Endodermal cell (in vitro differentiated cells): ENCODE measurements around the gene CTSD. TPM values are rescaled to one million over a fixed set of nuclear protein-coding genes. Genes with fewer than 3 reads are reported as not detected.

Experiments used
- DNase-seq: peaks from one replicate; pipeline ENCODE4 v3.0.0-alpha.2; 2017
- H3K27ac ChIP-seq: 2 replicates; pipeline ENCODE4 v1.5.1; 2013; ENCODE audit warnings: mild to moderate bottlenecking, low read depth, low read length, moderate library complexity
- H3K27me3 ChIP-seq: 2 replicates; pipeline ENCODE4 v1.6.1; 2013; ENCODE audit warnings: mild to moderate bottlenecking, low read length, moderate library complexity; ENCODE audit not compliant: insufficient read depth, control insufficient read depth, poor library complexity, severe bottlenecking
- H3K36me3 ChIP-seq: 2 replicates; pipeline ENCODE4 v1.7.0; 2013; ENCODE audit warnings: mild to moderate bottlenecking, low read length, moderate library complexity; ENCODE audit not compliant: control insufficient read depth, insufficient read depth
- H3K4me1 ChIP-seq: one replicate; pipeline ENCODE4 v1.7.0; 2013; ENCODE audit warnings: low read length; ENCODE audit not compliant: control insufficient read depth, insufficient read depth
- H3K4me3 ChIP-seq: 2 replicates; pipeline ENCODE4 v1.5.1; 2013; ENCODE audit warnings: mild to moderate bottlenecking, low read length, moderate library complexity
- H3K9ac ChIP-seq: 2 replicates; pipeline ENCODE4 v1.6.1; 2013; ENCODE audit warnings: mild to moderate bottlenecking, low read length, moderate library complexity; ENCODE audit not compliant: poor library complexity, severe bottlenecking; ENCODE audit errors: extremely low read depth
- H3K9me3 ChIP-seq: 2 replicates; pipeline ENCODE4 v1.6.1; 2013; ENCODE audit warnings: mild to moderate bottlenecking, low read length, moderate library complexity; ENCODE audit not compliant: control insufficient read depth
- H3K27ac Mint-ChIP-seq: 2 replicates; pipeline ENCODE4 v1.8.0; 2020; ENCODE audit warnings: mixed read lengths
- H3K27me3 Mint-ChIP-seq: 2 replicates; pipeline ENCODE4 v1.8.0; 2021; ENCODE audit warnings: mild to moderate bottlenecking, mixed read lengths; ENCODE audit not compliant: insufficient read depth
- H3K36me3 Mint-ChIP-seq: 2 replicates; pipeline ENCODE4 v1.8.0; 2020; ENCODE audit warnings: low read depth, mixed read lengths
- H3K4me1 Mint-ChIP-seq: 2 replicates; pipeline ENCODE4 v1.8.0; 2020; ENCODE audit warnings: mixed read lengths
- H3K4me3 Mint-ChIP-seq: 2 replicates; pipeline ENCODE4 v1.8.0; 2020; ENCODE audit warnings: mild to moderate bottlenecking, moderate library complexity, mixed read lengths
- H3K9me3 Mint-ChIP-seq: 2 replicates; pipeline ENCODE4 v1.8.0; 2020; ENCODE audit warnings: mild to moderate bottlenecking, mixed read lengths
- CTCF ChIP-seq: fragments of 200-600 bp; sonication (generic); conservative IDR thresholded peaks from 2 replicates; pipeline ENCODE4 v1.5.0; 2021; ENCODE audit warnings: antibody characterized with exemption, mild to moderate bottlenecking
- WGBS, 2 experiments: methylation state at CpG; one replicate each; pipeline versions ENCODE4 v1.1.5 to v1.1.7; 2013; ENCODE audit warnings: missing lambda C conversion rate in 2 of 2, mixed read lengths in 1 of 2; ENCODE audit not compliant: insufficient coverage in 1 of 2, insufficient read length in 1 of 2; 5-methylcytosine and 5-hydroxymethylcytosine counted together
- total RNA-seq, 2 donors: library from RNA; stranded (reverse); fragmentation: NEBNext Ultra II Directional in 1 of 2; extraction: Animal tissue kit (Norgen Biotek cat#: 25700) in 1 of 2; gene quantifications; 2 replicates in 1 of 2; 3 replicates in 1 of 2; pipeline ENCODE4 v1.2.1, GENCODE V29; 2021

Gene CTSD
- total RNA-seq, 2 donors from 2014 or later, result 185 to 208 TPM

GRCh38 chr11:1706634-1707400, 56.9 kb downstream of the CTSD start:
- Histone ChIP-seq H3K4me3 (no peak overlapping the region), H3K9ac (no peak overlapping the region), H3K4me1 (no peaks in the 10 kb centered on the region), H3K27me3 (no peaks in the 10 kb centered on the region), H3K27ac (no peak overlapping the region), H3K9me3 (no peaks in the 10 kb centered on the region), H3K36me3 (no peaks in the 10 kb centered on the region)
- no peak overlapping the region for H3K4me3 Mint-ChIP-seq
- peaks cover 6% of the 10 kb centered on the region for H3K9me3 Mint-ChIP-seq
- no peaks in the 10 kb centered on the region for H3K36me3 Mint-ChIP-seq
- H3K27ac Mint-ChIP-seq, result no peak overlapping the region
- WGBS, 2 experiments, result 89 to 91% methylated on average over 9 to 17 of the region's 17 CpGs
- H3K27me3 Mint-ChIP-seq, result peaks cover 33% of the 10 kb centered on the region
- H3K4me1 Mint-ChIP-seq, result peaks cover 4% of the 10 kb centered on the region
- DNase-seq, result peak; percentile 72
- peak; percentile 48 for TF ChIP-seq CTCF

GRCh38 chr11:1705126-1706052, 58.3 kb downstream of the CTSD start:
- H3K36me3 Mint-ChIP-seq, result no peaks in the 10 kb centered on the region
- peaks cover 6% of the 10 kb centered on the region for H3K9me3 Mint-ChIP-seq
- Histone ChIP-seq H3K9me3 (no peaks in the 10 kb centered on the region), H3K27ac (no peak overlapping the region), H3K36me3 (no peaks in the 10 kb centered on the region), H3K4me3 (no peak overlapping the region), H3K4me1 (no peaks in the 10 kb centered on the region), H3K9ac (no peak overlapping the region), H3K27me3 (no peaks in the 10 kb centered on the region)
- no peak overlapping the region for H3K27ac Mint-ChIP-seq
- peak; percentile 42 for DNase-seq
- no peak overlapping the region for H3K4me3 Mint-ChIP-seq
- no peak for TF ChIP-seq CTCF
- peaks cover 43% of the 10 kb centered on the region for H3K27me3 Mint-ChIP-seq
- WGBS, 2 experiments, result 84 to 90% methylated on average over 2 to 15 of the region's 15 CpGs
- H3K4me1 Mint-ChIP-seq, result peaks cover 4% of the 10 kb centered on the region

GRCh38 chr11:1703146-1703545, 60.6 kb downstream of the CTSD start:
- Mint-ChIP-seq H3K27ac (no peak overlapping the region), H3K9me3 (peaks cover 6% of the 10 kb centered on the region), H3K4me3 (no peak overlapping the region), H3K4me1 (peaks cover 4% of the 10 kb centered on the region), H3K36me3 (no peaks in the 10 kb centered on the region), H3K27me3 (peaks cover 50% of the 10 kb centered on the region)
- WGBS, 2 experiments, result 79 to 85% methylated on average over 2 to 6 of the region's 6 CpGs
- no peaks in the 10 kb centered on the region for H3K27me3 ChIP-seq
- no peak overlapping the region for H3K4me3 ChIP-seq
- no peaks in the 10 kb centered on the region for H3K4me1 ChIP-seq
- DNase-seq, result no peak
- H3K36me3 ChIP-seq, result no peaks in the 10 kb centered on the region
- H3K9me3 ChIP-seq, result no peaks in the 10 kb centered on the region
- TF ChIP-seq CTCF, result no peak
- no peak overlapping the region for H3K9ac ChIP-seq
- H3K27ac ChIP-seq, result no peak overlapping the region

Other genes with a start within 250 kb of the CTSD start
- gene DUSP8, start 191.7 kb downstream of the CTSD start, total RNA-seq, result 1 to 10 TPM; 4.7 to 7.0 TPM
- not detected for gene KRTAP5-1, start 178.6 kb downstream of the CTSD start, total RNA-seq
- not detected for gene KRTAP5-2, start 165.6 kb downstream of the CTSD start, total RNA-seq
- not detected for gene KRTAP5-3, start 155.5 kb downstream of the CTSD start, total RNA-seq
- gene KRTAP5-4, start 141.8 kb downstream of the CTSD start, total RNA-seq, result not detected
- gene KRTAP5-5, start 134.2 kb downstream of the CTSD start, total RNA-seq, result not detected
- gene KRTAP5-6, start 66.7 kb downstream of the CTSD start, total RNA-seq, result not detected
- 1 to 10 TPM in 1 of 2 donors, under 1 TPM in 1; 0.75 to 1.0 TPM for gene IFITM10, start 13.3 kb downstream of the CTSD start, total RNA-seq
- not detected for gene SYT8, start 71.1 kb upstream of the CTSD start, total RNA-seq
- gene TNNI2, start 75.1 kb upstream of the CTSD start, total RNA-seq, result not detected
- gene LSP1, start 89.2 kb upstream of the CTSD start, total RNA-seq, result not detected
- not detected for gene PRR33, start 128.0 kb upstream of the CTSD start, total RNA-seq
- not detected for gene TNNT3, start 155.8 kb upstream of the CTSD start, total RNA-seq
- 100 to 1,000 TPM in 1 of 2 donors, 10 to 100 TPM in 1; 69.9 to 109 TPM for gene MRPL23, start 183.4 kb upstream of the CTSD start, total RNA-seq
- gene H19, start 233.9 kb upstream of the CTSD start, total RNA-seq, result 1 to 10 TPM in 1 of 2 donors, under 1 TPM in 1; 0.55 to 3.8 TPM